HCT116 (cell line): ENCODE measurements around the gene MBTPS1. TPM values are rescaled to one million over a fixed set of nuclear protein-coding genes. Genes with fewer than 3 reads are reported as not detected.

ENCODE experiments used
- ATAC-seq: fragments of 200-7000 bp; cut with Tn5 transposase; 2 replicates; pipeline ENCODE4 v1.9.1; 2020; ENCODE audit warnings: mild to moderate bottlenecking, moderate library complexity
- BruUV-seq: library from RNA; stranded (reverse); fragments of 400-500 nt; replicated peaks from 2 replicates; lab custom pipeline; 2021; lab: Mats Ljungman, UMichigan
- CTCF ChIA-PET: fragments of 300-600 bp; sonication (Branson Sonifier 250); formaldehyde crosslinking; loops from one replicate; lab custom pipeline; 2021; ENCODE audit warnings: antibody characterized with exemption; lab: Charles Lee
- POLR2A ChIA-PET: fragments of 300-600, 350-600 bp; sonication (Branson Sonifier 250); formaldehyde crosslinking; loops from one replicate; lab custom pipeline; 2021; ENCODE audit warnings: antibody characterized with exemption; lab: Charles Lee
- RAD21 ChIA-PET, 2 experiments: fragments of 300-600 bp; sonication (Branson Sonifier 250); formaldehyde crosslinking; loops; one replicate each; lab custom pipeline; 2023; ENCODE audit warnings: low total read pairs in 2 of 2; ENCODE audit not compliant: uncharacterized antibody in 2 of 2, unreplicated experiment in 2 of 2, low non-redundant PET in 1 of 2; lab: Charles Lee
- DNase-seq: peaks from one replicate; pipeline ENCODE4 v3.0.0-alpha.2; 2010; ENCODE audit warnings: low read depth, low spot score
- H2AFZ ChIP-seq: fragments of 200-600 bp; shearing (Covaris generic), sonication (generic); 2 replicates; pipeline ENCODE4 v1.6.1; 2017; ENCODE audit warnings: low read depth, mixed run types, mixed read lengths, antibody characterized with exemption, low read length; ENCODE audit not compliant: poor library complexity, severe bottlenecking
- H3K27ac ChIP-seq: 2 replicates; pipeline ENCODE4 v1.5.1; 2012; ENCODE audit warnings: low read depth, low read length
- H3K27me3 ChIP-seq: fragments of 200-600 bp; sonication (generic); 2 replicates; pipeline ENCODE4 v1.6.1; 2016; ENCODE audit warnings: mixed run types, low read length, mixed read lengths; ENCODE audit not compliant: insufficient read depth
- H3K36me3 ChIP-seq, 2 experiments: fragments of 200-500 bp in 1 of 2; fragments of 200-600 bp in 1 of 2; sonication (Bioruptor generic) in 1 of 2; sonication (generic) in 1 of 2; 2 replicates each; pipeline versions ENCODE4 v1.5.1 to v1.6.1; 2014 to 2016; ENCODE audit warnings: low read length in 2 of 2, inconsistent platforms in 1 of 2, mixed read lengths in 1 of 2, mixed run types in 1 of 2; ENCODE audit not compliant: insufficient read depth in 2 of 2, control insufficient read depth in 1 of 2
- H3K4me1 ChIP-seq, 2 experiments: fragments of 200-600 bp in 1 of 2; sonication (generic) in 1 of 2; 2 replicates each; pipeline versions ENCODE4 v1.5.1 to v1.6.1; 2012 to 2017; ENCODE audit warnings: low read length in 2 of 2, inconsistent platforms in 1 of 2, mild to moderate bottlenecking in 1 of 2, mixed read lengths in 1 of 2, mixed run types in 1 of 2, moderate library complexity in 1 of 2; ENCODE audit not compliant: insufficient read depth in 2 of 2, control insufficient read depth in 1 of 2
- H3K4me2 ChIP-seq: fragments of 200-600 bp; sonication (generic); 2 replicates; pipeline ENCODE4 v1.6.1; 2017; ENCODE audit warnings: mixed run types, low read length, mixed read lengths
- H3K4me3 ChIP-seq, 2 experiments: fragments of 200-600 bp in 1 of 2; sonication (generic) in 1 of 2; replicated peaks in 1 of 2; 2 replicates each; pipeline ENCODE4 v1.5.1; 2011 to 2016; ENCODE audit warnings: low read length in 2 of 2, control low read depth in 1 of 2, low read depth in 1 of 2, mild to moderate bottlenecking in 1 of 2, mixed read lengths in 1 of 2, mixed run types in 1 of 2
- H3K79me2 ChIP-seq: fragments of 200-600 bp; sonication (generic); 2 replicates; pipeline ENCODE4 v1.6.1; 2017; ENCODE audit warnings: mild to moderate bottlenecking, mixed run types, low read length, moderate library complexity, mixed read lengths; ENCODE audit not compliant: insufficient read depth
- H3K9ac ChIP-seq: fragments of 200-600 bp; sonication (generic); 2 replicates; pipeline ENCODE4 v1.6.1; 2016; ENCODE audit warnings: low read length, mixed read lengths
- H3K9me2 ChIP-seq: fragments of 200-600 bp; sonication (generic), shearing (Covaris generic); 2 replicates; pipeline ENCODE4 v1.6.1; 2017; ENCODE audit warnings: mixed run types, mild to moderate bottlenecking, moderate library complexity; ENCODE audit not compliant: insufficient read depth
- H3K9me3 ChIP-seq, 2 experiments: fragments of 200-500 bp in 1 of 2; fragments of 200-600 bp in 1 of 2; sonication (Bioruptor generic) in 1 of 2; sonication (generic) in 1 of 2; 2 replicates each; pipeline ENCODE4 v1.6.1; 2014 to 2017; ENCODE audit warnings: low read length in 2 of 2, mixed read lengths in 2 of 2, inconsistent platforms in 1 of 2, low read depth in 1 of 2, mild to moderate bottlenecking in 1 of 2, mixed run types in 1 of 2, moderate library complexity in 1 of 2; ENCODE audit not compliant: control insufficient read depth in 1 of 2, insufficient read depth in 1 of 2
- H4K20me1 ChIP-seq: fragments of 200-600 bp; sonication (generic), shearing (Covaris generic); 2 replicates; pipeline ENCODE4 v1.6.1; 2017; ENCODE audit warnings: mixed run types, mild to moderate bottlenecking, moderate library complexity; ENCODE audit not compliant: insufficient read depth
- CEBPB ChIP-seq: IDR thresholded peaks from 2 replicates; pipeline ENCODE4 v1.6.1; 2012; ENCODE audit warnings: low read depth
- EGR1 ChIP-seq: IDR thresholded peaks from 2 replicates; pipeline ENCODE4 v1.6.1; 2012; ENCODE audit warnings: low read depth
- ELF1 ChIP-seq: IDR thresholded peaks from 2 replicates; pipeline ENCODE4 v1.6.1; 2012; ENCODE audit warnings: low read depth, borderline replicate concordance
- EZH2 ChIP-seq: fragments of 200-600 bp; sonication (generic); IDR thresholded peaks from 2 replicates; pipeline ENCODE4 v1.6.1; 2017; ENCODE audit warnings: antibody characterized with exemption, mixed run types
- EZH2phosphoT487 ChIP-seq: fragments of 200-600 bp; IDR thresholded peaks from 2 replicates; pipeline ENCODE4 v1.6.1; 2018; ENCODE audit warnings: antibody characterized with exemption, borderline replicate concordance
- FOSL1 ChIP-seq: IDR thresholded peaks from 2 replicates; pipeline ENCODE4 v1.6.1; 2012; ENCODE audit warnings: low read depth
- JUND ChIP-seq: IDR thresholded peaks from 2 replicates; pipeline ENCODE4 v1.6.1; 2012
- POLR2A ChIP-seq: IDR thresholded peaks from 2 replicates; pipeline ENCODE4 v1.7.0; 2011; ENCODE audit warnings: borderline replicate concordance; ENCODE audit not compliant: insufficient read depth, insufficient read length; ENCODE audit errors: extremely low read depth
- POLR2AphosphoS5 ChIP-seq: IDR thresholded peaks from 2 replicates; pipeline ENCODE4 v1.6.1; 2011; ENCODE audit warnings: mild to moderate bottlenecking, low read depth, low read length, moderate library complexity
- RAD21 ChIP-seq: IDR thresholded peaks from 2 replicates; pipeline ENCODE4 v1.6.1; 2012; ENCODE audit warnings: low read depth, mild to moderate bottlenecking
- SP1 ChIP-seq: IDR thresholded peaks from 2 replicates; pipeline ENCODE4 v1.6.1; 2012; ENCODE audit warnings: low read depth
- SRF ChIP-seq: IDR thresholded peaks from 2 replicates; pipeline ENCODE4 v1.6.1; 2012; ENCODE audit warnings: low read depth
- TCF7L2 ChIP-seq: IDR thresholded peaks from 2 replicates; pipeline ENCODE4 v1.7.0; 2011; ENCODE audit warnings: borderline replicate concordance, inconsistent platforms; ENCODE audit not compliant: insufficient read depth, insufficient read length; ENCODE audit errors: extremely low read depth
- YY1 ChIP-seq: IDR thresholded peaks from 2 replicates; pipeline ENCODE4 v1.6.1; 2011; ENCODE audit warnings: low read length, low read depth, moderate library complexity, mild to moderate bottlenecking; ENCODE audit not compliant: insufficient replicate concordance; ENCODE audit errors: extremely low read depth
- ZNF274 ChIP-seq: fragments of 200-500 bp; sonication (Bioruptor generic); IDR thresholded peaks from 2 replicates; pipeline ENCODE4 v1.6.1; 2014; ENCODE audit warnings: mild to moderate bottlenecking, low read depth, low read length, inconsistent platforms
- intact Hi-C: fragments of 100-400 bp; cut with micrococcal nuclease; formaldehyde crosslinking; loops from 2 replicates; pipeline ENCODE4 v1.10.0; 2022
- total RNA-seq: library from RNA; stranded (reverse); gene quantifications from one replicate; pipeline ENCODE4 v1.2.1, GENCODE V29; 2021; ENCODE audit not compliant: unreplicated experiment
- TF ChIP-seq, protein P1 (sequence below): IDR thresholded peaks from 2 replicates; pipeline ENCODE4 v1.6.1; 2012
- TF ChIP-seq, protein P2 (sequence below), 3 experiments: fragments of 200-600 bp in 1 of 3; sonication (generic) in 1 of 3; IDR thresholded peaks in 2 of 3; conservative IDR thresholded peaks in 1 of 3; 2 replicates each; pipeline ENCODE4 v1.5.1; 2012 to 2017; ENCODE audit warnings: low read depth in 2 of 3, low read length in 2 of 3, antibody characterized with exemption in 1 of 3, borderline replicate concordance in 1 of 3, control low read depth in 1 of 3, mild to moderate bottlenecking in 1 of 3, mixed read lengths in 1 of 3, mixed run types in 1 of 3, moderate library complexity in 1 of 3; ENCODE audit not compliant: insufficient read depth in 1 of 3
- TF ChIP-seq, protein P3 (sequence below): IDR thresholded peaks from 2 replicates; pipeline ENCODE4 v1.6.1; 2012; ENCODE audit warnings: low read depth
- TF ChIP-seq, protein P4 (sequence below): IDR thresholded peaks from 2 replicates; pipeline ENCODE4 v1.6.1; 2012
- TF ChIP-seq, protein P5 (sequence below): IDR thresholded peaks from 2 replicates; pipeline ENCODE4 v1.6.1; 2011; ENCODE audit warnings: mild to moderate bottlenecking, low read length, moderate library complexity; ENCODE audit not compliant: insufficient replicate concordance; ENCODE audit errors: extremely low read depth

Gene MBTPS1
- total RNA-seq, 1 experiment from 2014 or later: 111 TPM

DNA sequence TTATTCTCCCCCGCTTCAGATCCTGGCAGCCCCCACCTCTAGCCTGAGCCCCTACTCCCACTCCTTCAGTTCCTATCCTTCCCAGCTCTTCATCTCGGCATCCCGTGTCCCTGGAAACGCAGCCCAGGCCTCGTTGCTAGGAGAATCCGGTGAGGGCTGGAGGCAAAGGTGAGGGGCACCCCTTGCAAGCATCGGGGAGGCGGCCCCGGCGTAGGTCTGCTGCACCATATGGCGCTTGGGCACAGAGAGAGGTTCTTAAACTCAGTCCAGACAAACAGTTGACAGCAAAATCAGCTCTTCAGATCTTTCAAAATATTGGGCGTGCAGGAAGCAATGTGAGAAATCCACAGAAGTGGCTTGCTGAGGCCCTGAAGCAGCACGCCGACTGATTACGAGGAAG is 89.1 kb downstream of the MBTPS1 start:
- DNase-seq (no peak), ATAC-seq (no peak)
- ChIA-PET POLR2A (no interaction called here), CTCF (no interaction called here), RAD21 (no interaction called here)
- TF ChIP-seq, protein P1, sequence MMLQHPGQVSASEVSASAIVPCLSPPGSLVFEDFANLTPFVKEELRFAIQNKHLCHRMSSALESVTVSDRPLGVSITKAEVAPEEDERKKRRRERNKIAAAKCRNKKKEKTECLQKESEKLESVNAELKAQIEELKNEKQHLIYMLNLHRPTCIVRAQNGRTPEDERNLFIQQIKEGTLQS: no peak
- no peak for TF ChIP-seq EGR1
- no peak for TF ChIP-seq RAD21
- TF ChIP-seq TCF7L2: no peak
- no peak for TF ChIP-seq JUND
- TF ChIP-seq ELF1: no peak
- TF ChIP-seq, protein P2, sequence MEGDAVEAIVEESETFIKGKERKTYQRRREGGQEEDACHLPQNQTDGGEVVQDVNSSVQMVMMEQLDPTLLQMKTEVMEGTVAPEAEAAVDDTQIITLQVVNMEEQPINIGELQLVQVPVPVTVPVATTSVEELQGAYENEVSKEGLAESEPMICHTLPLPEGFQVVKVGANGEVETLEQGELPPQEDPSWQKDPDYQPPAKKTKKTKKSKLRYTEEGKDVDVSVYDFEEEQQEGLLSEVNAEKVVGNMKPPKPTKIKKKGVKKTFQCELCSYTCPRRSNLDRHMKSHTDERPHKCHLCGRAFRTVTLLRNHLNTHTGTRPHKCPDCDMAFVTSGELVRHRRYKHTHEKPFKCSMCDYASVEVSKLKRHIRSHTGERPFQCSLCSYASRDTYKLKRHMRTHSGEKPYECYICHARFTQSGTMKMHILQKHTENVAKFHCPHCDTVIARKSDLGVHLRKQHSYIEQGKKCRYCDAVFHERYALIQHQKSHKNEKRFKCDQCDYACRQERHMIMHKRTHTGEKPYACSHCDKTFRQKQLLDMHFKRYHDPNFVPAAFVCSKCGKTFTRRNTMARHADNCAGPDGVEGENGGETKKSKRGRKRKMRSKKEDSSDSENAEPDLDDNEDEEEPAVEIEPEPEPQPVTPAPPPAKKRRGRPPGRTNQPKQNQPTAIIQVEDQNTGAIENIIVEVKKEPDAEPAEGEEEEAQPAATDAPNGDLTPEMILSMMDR (IDR thresholded peaks at IDR 0.05 in 2 of 3, conservative IDR thresholded peaks at IDR 0.05 in 1 of 3; ENCODE audit: borderline replicate concordance in 1 of 3, insufficient read depth in 1 of 3, low read depth in 2 of 3, low read length in 2 of 3): no peak
- TF ChIP-seq EZH2: no peak
- no peak for TF ChIP-seq FOSL1
- TF ChIP-seq, protein P3, sequence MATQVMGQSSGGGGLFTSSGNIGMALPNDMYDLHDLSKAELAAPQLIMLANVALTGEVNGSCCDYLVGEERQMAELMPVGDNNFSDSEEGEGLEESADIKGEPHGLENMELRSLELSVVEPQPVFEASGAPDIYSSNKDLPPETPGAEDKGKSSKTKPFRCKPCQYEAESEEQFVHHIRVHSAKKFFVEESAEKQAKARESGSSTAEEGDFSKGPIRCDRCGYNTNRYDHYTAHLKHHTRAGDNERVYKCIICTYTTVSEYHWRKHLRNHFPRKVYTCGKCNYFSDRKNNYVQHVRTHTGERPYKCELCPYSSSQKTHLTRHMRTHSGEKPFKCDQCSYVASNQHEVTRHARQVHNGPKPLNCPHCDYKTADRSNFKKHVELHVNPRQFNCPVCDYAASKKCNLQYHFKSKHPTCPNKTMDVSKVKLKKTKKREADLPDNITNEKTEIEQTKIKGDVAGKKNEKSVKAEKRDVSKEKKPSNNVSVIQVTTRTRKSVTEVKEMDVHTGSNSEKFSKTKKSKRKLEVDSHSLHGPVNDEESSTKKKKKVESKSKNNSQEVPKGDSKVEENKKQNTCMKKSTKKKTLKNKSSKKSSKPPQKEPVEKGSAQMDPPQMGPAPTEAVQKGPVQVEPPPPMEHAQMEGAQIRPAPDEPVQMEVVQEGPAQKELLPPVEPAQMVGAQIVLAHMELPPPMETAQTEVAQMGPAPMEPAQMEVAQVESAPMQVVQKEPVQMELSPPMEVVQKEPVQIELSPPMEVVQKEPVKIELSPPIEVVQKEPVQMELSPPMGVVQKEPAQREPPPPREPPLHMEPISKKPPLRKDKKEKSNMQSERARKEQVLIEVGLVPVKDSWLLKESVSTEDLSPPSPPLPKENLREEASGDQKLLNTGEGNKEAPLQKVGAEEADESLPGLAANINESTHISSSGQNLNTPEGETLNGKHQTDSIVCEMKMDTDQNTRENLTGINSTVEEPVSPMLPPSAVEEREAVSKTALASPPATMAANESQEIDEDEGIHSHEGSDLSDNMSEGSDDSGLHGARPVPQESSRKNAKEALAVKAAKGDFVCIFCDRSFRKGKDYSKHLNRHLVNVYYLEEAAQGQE: no peak
- TF ChIP-seq POLR2AphosphoS5: no peak
- no peak for TF ChIP-seq SRF
- no peak for TF ChIP-seq YY1
- no peak for TF ChIP-seq SP1
- TF ChIP-seq ZNF274: no peak
- no peak for TF ChIP-seq POLR2A
- no peak for TF ChIP-seq EZH2phosphoT487
- TF ChIP-seq, protein P4, sequence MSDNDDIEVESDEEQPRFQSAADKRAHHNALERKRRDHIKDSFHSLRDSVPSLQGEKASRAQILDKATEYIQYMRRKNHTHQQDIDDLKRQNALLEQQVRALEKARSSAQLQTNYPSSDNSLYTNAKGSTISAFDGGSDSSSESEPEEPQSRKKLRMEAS: no peak
- no peak for TF ChIP-seq CEBPB
- TF ChIP-seq, protein P5, sequence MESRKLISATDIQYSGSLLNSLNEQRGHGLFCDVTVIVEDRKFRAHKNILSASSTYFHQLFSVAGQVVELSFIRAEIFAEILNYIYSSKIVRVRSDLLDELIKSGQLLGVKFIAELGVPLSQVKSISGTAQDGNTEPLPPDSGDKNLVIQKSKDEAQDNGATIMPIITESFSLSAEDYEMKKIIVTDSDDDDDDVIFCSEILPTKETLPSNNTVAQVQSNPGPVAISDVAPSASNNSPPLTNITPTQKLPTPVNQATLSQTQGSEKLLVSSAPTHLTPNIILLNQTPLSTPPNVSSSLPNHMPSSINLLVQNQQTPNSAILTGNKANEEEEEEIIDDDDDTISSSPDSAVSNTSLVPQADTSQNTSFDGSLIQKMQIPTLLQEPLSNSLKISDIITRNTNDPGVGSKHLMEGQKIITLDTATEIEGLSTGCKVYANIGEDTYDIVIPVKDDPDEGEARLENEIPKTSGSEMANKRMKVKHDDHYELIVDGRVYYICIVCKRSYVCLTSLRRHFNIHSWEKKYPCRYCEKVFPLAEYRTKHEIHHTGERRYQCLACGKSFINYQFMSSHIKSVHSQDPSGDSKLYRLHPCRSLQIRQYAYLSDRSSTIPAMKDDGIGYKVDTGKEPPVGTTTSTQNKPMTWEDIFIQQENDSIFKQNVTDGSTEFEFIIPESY: no peak
- Histone ChIP-seq H3K36me3 (no peaks in the 10 kb centered on the region), H3K27ac (no peak overlapping the region), H3K4me2 (no peak overlapping the region), H2AFZ (no peak overlapping the region), H3K79me2 (no peaks in the 10 kb centered on the region), H3K9me2 (no peaks in the 10 kb centered on the region), H3K9me3 (no peaks in the 10 kb centered on the region), H3K27me3 (no peaks in the 10 kb centered on the region), H4K20me1 (no peaks in the 10 kb centered on the region), H3K4me3 (no peak overlapping the region), H3K4me1 (peaks cover 0 to 7% of the 10 kb centered on the region in 2 experiments; a peak in 1 of 4 replicates), H3K9ac (no peak overlapping the region)
- no TSS peak for BruUV-seq
- intact Hi-C loops: no loop called here
